A549 (cell line): ENCODE measurements around the gene TUBA1C. TPM values are rescaled to one million over a fixed set of nuclear protein-coding genes. Genes with fewer than 3 reads are reported as not detected.

Source experiments
- ATAC-seq, 2 experiments: fragments of 200-7000 bp in 1 of 2; fragments of >200 bp in 1 of 2; cut with Nextera tagmentation in 1 of 2; cut with Tn5 transposase in 1 of 2; 3 replicates each; pipeline versions ENCODE4 v1.8.0 to v1.9.1; 2018 to 2020; ENCODE audit warnings: mild to moderate bottlenecking in 1 of 2, moderate library complexity in 1 of 2
- CTCF ChIA-PET: fragments of 300-600 bp; sonication (Branson Sonifier 250); formaldehyde crosslinking; extraction: SDS; loops from one replicate; lab custom pipeline; 2021; ENCODE audit warnings: antibody characterized with exemption, inconsistent platforms; lab: Yijun Ruan, JAX
- POLR2A ChIA-PET: fragments of 350-600 bp; formaldehyde crosslinking; extraction: SDS; loops from one replicate; lab custom pipeline; 2021; ENCODE audit warnings: antibody characterized with exemption, inconsistent platforms; lab: Yijun Ruan, JAX
- DNase-seq, 2 experiments: peaks; one replicate each; pipeline versions ENCODE4 v3.0.0 to v3.0.0-alpha.2; 2011 to 2016; ENCODE audit warnings: low read depth in 1 of 2, low spot score in 1 of 2
- FAIRE-seq: peaks from 2 replicates; lab custom pipeline; 2011; peaks lifted over from hg19 to GRCh38; lab: Jason Lieb, UNC
- H3K27ac ChIP-seq, 2 experiments: fragments of >200 bp; sonication (Bioruptor Twin); formaldehyde crosslinking; 3 replicates each; pipeline ENCODE4 v1.5.1; 2016 to 2017
- H3K4me1 ChIP-seq: fragments of >200 bp; sonication (Bioruptor Twin); formaldehyde crosslinking; 3 replicates; pipeline ENCODE4 v1.6.1; 2016
- H3K4me2 ChIP-seq: fragments of >200 bp; sonication (Bioruptor Twin); formaldehyde crosslinking; 3 replicates; pipeline ENCODE4 v1.6.1; 2016
- H3K4me3 ChIP-seq: fragments of >200 bp; sonication (Bioruptor Twin); formaldehyde crosslinking; 3 replicates; pipeline ENCODE4 v1.5.1; 2016
- H3K9me3 ChIP-seq: fragments of >200 bp; sonication (Bioruptor Twin); formaldehyde crosslinking; 3 replicates; pipeline ENCODE4 v1.6.1; 2016
- BHLHE40 ChIP-seq: IDR thresholded peaks from 2 replicates; pipeline ENCODE4 v1.6.1; 2012; ENCODE audit warnings: low read depth, low read length, inconsistent platforms
- CBX2 ChIP-seq: fragments of 200-600 bp; sonication (generic); IDR thresholded peaks from 2 replicates; pipeline ENCODE4 v1.6.1; 2016; ENCODE audit warnings: low read depth, mild to moderate bottlenecking, borderline replicate concordance
- CEBPB ChIP-seq, 2 experiments: fragments of >200 bp in 1 of 2; sonication (Bioruptor Twin) in 1 of 2; formaldehyde crosslinking in 1 of 2; IDR thresholded peaks; 2 replicates each; pipeline ENCODE4 v1.6.1; 2012 to 2016
- CHD4 ChIP-seq: fragments of 200-600 bp; sonication (generic); IDR thresholded peaks from 2 replicates; pipeline ENCODE4 v1.6.1; 2016; ENCODE audit warnings: antibody characterized with exemption, mild to moderate bottlenecking, borderline replicate concordance
- EHF ChIP-seq: fragments of 250-450 bp; sonication (Bioruptor Pico); IDR thresholded peaks from 2 replicates; pipeline ENCODE4 v1.5.0; 2020; ENCODE audit warnings: mild to moderate bottlenecking
- EP300 ChIP-seq, 2 experiments: fragments of >200 bp; sonication (Bioruptor Twin); formaldehyde crosslinking; IDR thresholded peaks; 2 replicates in 1 of 2; 3 replicates in 1 of 2; pipeline ENCODE4 v1.6.1; 2016 to 2017
- FOSB ChIP-seq: fragments of 250-450 bp; sonication (Bioruptor Pico); IDR thresholded peaks from 2 replicates; pipeline ENCODE4 v1.5.0; 2020; ENCODE audit warnings: mild to moderate bottlenecking, moderate library complexity
- FOSL2 ChIP-seq, 2 experiments: fragments of 450-650 bp in 1 of 2; fragments of >200 bp in 1 of 2; sonication (Bioruptor Twin) in 1 of 2; formaldehyde crosslinking; IDR thresholded peaks; 2 replicates each; pipeline versions ENCODE4 v1.5.0 to v1.6.1; 2016 to 2020; ENCODE audit warnings: mild to moderate bottlenecking in 1 of 2, moderate library complexity in 1 of 2
- FOXS1 ChIP-seq: fragments of 250-450 bp; sonication (Bioruptor Pico); IDR thresholded peaks from 2 replicates; pipeline ENCODE4 v1.5.0; 2020; ENCODE audit warnings: mild to moderate bottlenecking, moderate library complexity
- GATA3 ChIP-seq: IDR thresholded peaks from 2 replicates; pipeline ENCODE4 v1.6.1; 2012; ENCODE audit warnings: borderline replicate concordance
- HDAC2 ChIP-seq: fragments of 200-600 bp; sonication (generic); IDR thresholded peaks from 2 replicates; pipeline ENCODE4 v1.6.1; 2016
- HEYL ChIP-seq: fragments of 250-450 bp; sonication (Bioruptor Pico); IDR thresholded peaks from 2 replicates; pipeline ENCODE4 v1.8.0; 2021; ENCODE audit warnings: mild to moderate bottlenecking, moderate library complexity
- HOXA7 ChIP-seq: fragments of 250-450 bp; sonication (Bioruptor Pico); IDR thresholded peaks from 2 replicates; pipeline ENCODE4 v1.5.0; 2020; ENCODE audit warnings: mild to moderate bottlenecking, moderate library complexity
- HOXB13 ChIP-seq: fragments of 250-450 bp; sonication (Bioruptor Pico); IDR thresholded peaks from 2 replicates; pipeline ENCODE4 v1.5.0; 2020; ENCODE audit warnings: low read depth, mild to moderate bottlenecking, moderate library complexity
- JUN ChIP-seq, 2 experiments: fragments of >200 bp; sonication (Bioruptor Twin); formaldehyde crosslinking; IDR thresholded peaks; 2 replicates in 1 of 2; 3 replicates in 1 of 2; pipeline ENCODE4 v1.6.1; 2016 to 2017
- JUNB ChIP-seq: fragments of >200 bp; sonication (Bioruptor Twin); formaldehyde crosslinking; IDR thresholded peaks from 2 replicates; pipeline ENCODE4 v1.6.1; 2016
- KDM1A ChIP-seq: fragments of 200-600 bp; sonication (generic); IDR thresholded peaks from 2 replicates; pipeline ENCODE4 v1.6.1; 2016; ENCODE audit warnings: low read depth, mild to moderate bottlenecking
- MAFK ChIP-seq: fragments of 450-650 bp; IDR thresholded peaks from 2 replicates; pipeline ENCODE4 v1.6.1; 2014; ENCODE audit not compliant: partially characterized antibody
- MAZ ChIP-seq: fragments of 150-350 bp; IDR thresholded peaks from 2 replicates; pipeline ENCODE4 v1.6.1; 2014; ENCODE audit warnings: antibody characterized with exemption, low read depth, low read length, borderline replicate concordance
- MYC ChIP-seq: IDR thresholded peaks from 2 replicates; pipeline ENCODE4 v1.6.1; 2012; ENCODE audit warnings: mild to moderate bottlenecking, inconsistent platforms, low read length, improper control_type of control experiment, borderline replicate concordance
- NFE2L2 ChIP-seq: fragments of 150-350 bp; conservative IDR thresholded peaks from 2 replicates; pipeline ENCODE4 v1.6.1; 2014; ENCODE audit warnings: low read length
- POLR2A ChIP-seq: IDR thresholded peaks from 2 replicates; pipeline ENCODE4 v1.6.1; 2012; ENCODE audit warnings: mild to moderate bottlenecking, low read length
- RARB ChIP-seq: fragments of 250-450 bp; sonication (Bioruptor Pico); IDR thresholded peaks from 2 replicates; pipeline ENCODE4 v1.8.0; 2021; ENCODE audit warnings: mild to moderate bottlenecking, moderate library complexity
- RFX5 ChIP-seq: fragments of 450-650 bp; IDR thresholded peaks from 2 replicates; pipeline ENCODE4 v1.7.1; 2014; ENCODE audit warnings: antibody characterized with exemption, mild to moderate bottlenecking, moderate library complexity
- SMC3 ChIP-seq: fragments of >200 bp; sonication (Bioruptor Twin); formaldehyde crosslinking; IDR thresholded peaks from 3 replicates; pipeline ENCODE4 v1.6.1; 2018; ENCODE audit warnings: inconsistent platforms
- SREBF2 ChIP-seq: fragments of 450-650 bp; IDR thresholded peaks from 2 replicates; pipeline ENCODE4 v1.6.1; 2014; ENCODE audit warnings: mild to moderate bottlenecking, moderate library complexity
- TFCP2L1 ChIP-seq: fragments of 250-450 bp; sonication (Bioruptor Pico); IDR thresholded peaks from 2 replicates; pipeline ENCODE4 v1.5.0; 2021; ENCODE audit warnings: mild to moderate bottlenecking
- TP53 ChIP-seq: fragments of 250-450 bp; sonication (Bioruptor Pico); IDR thresholded peaks from 2 replicates; pipeline ENCODE4 v1.5.0; 2021; ENCODE audit warnings: mild to moderate bottlenecking, moderate library complexity
- ZFP36 ChIP-seq: fragments of 450-650 bp; IDR thresholded peaks from 2 replicates; pipeline ENCODE4 v1.6.1; 2014; ENCODE audit warnings: borderline replicate concordance; ENCODE audit not compliant: partially characterized antibody
- ZNF302 ChIP-seq: fragments of 250-450 bp; sonication (Bioruptor Pico); IDR thresholded peaks from 2 replicates; pipeline ENCODE4 v1.9.0; 2021; ENCODE audit warnings: inconsistent platforms, mild to moderate bottlenecking, moderate library complexity
- ZSCAN20 ChIP-seq: fragments of 250-450 bp; sonication (Bioruptor Pico); IDR thresholded peaks from 2 replicates; pipeline ENCODE4 v1.8.0; 2022; ENCODE audit warnings: mild to moderate bottlenecking, moderate library complexity
- WGBS: methylation state at CpG from one replicate; pipeline ENCODE4 v1.1.6; 2017; ENCODE audit errors: missing lambda C conversion rate; 5-methylcytosine and 5-hydroxymethylcytosine counted together
- polyA plus RNA-seq, 4 experiments: library from polyadenylated mRNA; depleted of rRNA in 3 of 4; stranded (reverse); fragments of >200 nt; fragmentation: RNase III in 1 of 4; extraction: RNeasy Plus Mini Kit Qiagen cat#74134 plus additional on column Dnase treatment in 1 of 4; gene quantifications; 2 replicates in 3 of 4; 3 replicates in 1 of 4; pipeline ENCODE4 v1.2.3, GENCODE V29; 2011 to 2017
- TF ChIP-seq, protein P1 (sequence below): fragments of 250-450 bp; sonication (Bioruptor Pico); IDR thresholded peaks from 2 replicates; pipeline ENCODE4 v1.5.0; 2021; ENCODE audit warnings: mild to moderate bottlenecking, moderate library complexity, borderline replicate concordance
- TF ChIP-seq, protein P2 (sequence below): fragments of >200 bp; sonication (Bioruptor Twin); formaldehyde crosslinking; IDR thresholded peaks from 2 replicates; pipeline ENCODE4 v1.6.1; 2016
- TF ChIP-seq, protein P3 (sequence below): IDR thresholded peaks from 2 replicates; pipeline ENCODE4 v1.6.1; 2012; ENCODE audit warnings: low read depth, borderline replicate concordance

TUBA1C gene
- polyA plus RNA-seq, 2 of the 4 experiments (the other 2 are of a cell fraction), result 1,183 to 1,656 TPM

DNA sequence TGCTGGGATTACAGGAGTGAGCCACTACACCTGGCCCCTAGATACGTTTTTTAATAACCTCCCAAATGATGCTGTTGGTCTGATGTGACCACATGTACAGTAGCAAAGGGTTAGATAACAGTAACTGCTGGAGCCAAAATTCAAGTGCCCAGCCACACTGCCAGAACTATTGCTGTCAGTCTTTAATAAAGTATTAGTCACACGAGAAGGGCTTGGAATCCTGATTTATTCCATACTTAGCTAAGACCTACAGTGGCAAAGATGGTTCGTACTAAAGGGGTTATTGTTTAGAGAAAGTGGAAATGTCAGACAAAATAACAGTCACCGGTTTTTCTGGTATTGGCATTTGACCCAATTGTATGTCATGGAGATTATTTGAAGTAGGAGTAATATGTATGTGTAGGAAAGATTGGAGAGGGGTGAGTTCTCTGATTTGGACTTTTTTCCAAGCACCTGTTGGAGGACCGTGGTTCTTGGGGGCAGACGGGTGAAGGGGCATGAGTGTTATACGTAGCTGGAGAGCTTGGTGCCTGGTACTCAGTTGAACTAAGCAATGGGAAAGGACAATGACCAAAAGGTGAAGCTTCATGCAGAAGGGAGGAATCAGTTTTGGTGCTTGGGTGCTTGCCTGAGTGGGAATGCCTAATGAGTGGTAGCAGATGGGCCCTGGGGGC lies 9.7 kb downstream of the TUBA1C start:
- CTCF ChIA-PET, result interaction anchor here (0.6 to 4.9 kb wide), 9 partner anchors 10 to 904 kb away, joined by 3 to 41 read pairs (median 4); no protein-coding TSS in a partner anchor
- 72% methylated on average over 7 of the region's 7 CpGs for WGBS
- ATAC-seq, result peak; percentile 4 to 15; a peak in 5 of 6 replicates
- no peaks in the 10 kb centered on the region for H3K9me3 ChIP-seq
- no peak for FAIRE-seq
- no peak overlapping the region for H3K4me2 ChIP-seq
- no peak for DNase-seq
- no peak for TF ChIP-seq NFE2L2
- no peak for TF ChIP-seq EP300 (IDR thresholded peaks at IDR 0.05)
- peak; percentile 58; the same call in 1 of the 2 replicates for TF ChIP-seq RARB (CRISPR knock-in tag)
- TF ChIP-seq EHF (CRISPR knock-in tag), result no peak
- 0 out of 2 replicates have a peak, but pooled peaks have one; percentile 73 for TF ChIP-seq HOXA7 (CRISPR knock-in tag)
- TF ChIP-seq JUN (IDR thresholded peaks at IDR 0.05), result peak in 1 of 2 experiments; percentile 27; a peak in 2 of 5 replicates
- no peak for TF ChIP-seq MYC
- no peak for TF ChIP-seq HDAC2
- no peak for TF ChIP-seq ZSCAN20 (CRISPR knock-in tag)
- no peak for TF ChIP-seq KDM1A
- peak; percentile 28; the same call in 1 of the 2 replicates for TF ChIP-seq TFCP2L1
- peak; percentile 92 for TF ChIP-seq FOSB (CRISPR knock-in tag)
- TF ChIP-seq MAZ, result no peak
- TF ChIP-seq FOXS1 (CRISPR knock-in tag), result no peak
- no peak overlapping the region for H3K4me3 ChIP-seq
- POLR2A ChIA-PET, result interaction anchor here (0.7 to 1.0 kb wide), 3 partner anchors 9 to 447 kb away, joined by 3 to 9 read pairs (median 9); no protein-coding TSS in a partner anchor
- H3K4me1 ChIP-seq, result peaks cover 16% of the 10 kb centered on the region
- no peak overlapping the region for H3K27ac ChIP-seq

DNA sequence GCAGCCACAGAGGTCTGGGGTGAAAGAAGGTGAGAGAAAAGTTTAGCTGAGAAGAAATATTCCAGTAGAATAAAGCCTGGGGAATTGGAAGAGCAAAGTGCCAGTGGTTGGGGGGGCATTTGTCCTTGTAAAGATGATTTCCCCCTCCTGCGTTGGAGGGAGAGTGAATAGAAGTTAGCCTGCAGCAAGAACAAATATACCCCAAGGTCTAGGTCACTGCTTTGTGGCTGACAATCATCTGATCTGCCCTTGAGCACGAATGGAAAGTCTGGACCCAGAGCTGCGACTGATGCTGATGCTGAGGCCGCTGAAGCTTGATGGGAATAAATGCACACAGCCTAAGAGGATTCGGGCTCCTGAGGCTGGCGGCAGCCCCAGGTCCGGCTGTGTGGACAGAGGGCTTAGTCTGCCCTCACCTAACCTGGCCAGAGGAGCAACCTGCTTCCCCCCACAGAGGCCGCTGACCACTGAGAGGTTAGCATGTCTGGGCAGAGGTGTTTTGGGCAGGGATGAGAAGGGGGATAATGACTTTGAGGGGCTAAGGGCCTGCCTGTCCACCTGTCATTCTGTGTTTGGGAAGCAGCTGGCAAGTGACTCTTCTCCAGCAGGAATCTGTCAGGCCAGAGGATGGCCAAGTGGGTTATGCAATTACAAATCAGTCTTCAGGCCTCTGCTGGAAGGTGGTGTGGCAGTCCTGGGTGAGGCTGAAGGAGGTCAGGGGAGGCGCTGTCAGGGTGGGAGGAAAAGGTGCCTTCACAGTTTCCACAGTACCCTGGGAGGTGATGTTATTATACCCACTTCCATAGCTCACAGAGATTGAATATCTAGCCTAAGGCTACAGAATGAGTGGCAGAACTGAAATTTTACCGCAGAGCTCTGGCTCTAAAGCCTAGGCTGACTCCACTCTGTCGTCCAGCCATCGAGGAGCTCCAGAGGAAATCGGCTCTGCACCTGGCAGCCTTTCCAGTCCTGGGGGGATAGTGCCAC lies 11.7 kb downstream of the TUBA1C start:
- POLR2A ChIA-PET, result interaction anchor here (1.3 kb wide), 1 partner anchor 11 kb away, joined by 3 read pairs; no protein-coding TSS in a partner anchor

DNA sequence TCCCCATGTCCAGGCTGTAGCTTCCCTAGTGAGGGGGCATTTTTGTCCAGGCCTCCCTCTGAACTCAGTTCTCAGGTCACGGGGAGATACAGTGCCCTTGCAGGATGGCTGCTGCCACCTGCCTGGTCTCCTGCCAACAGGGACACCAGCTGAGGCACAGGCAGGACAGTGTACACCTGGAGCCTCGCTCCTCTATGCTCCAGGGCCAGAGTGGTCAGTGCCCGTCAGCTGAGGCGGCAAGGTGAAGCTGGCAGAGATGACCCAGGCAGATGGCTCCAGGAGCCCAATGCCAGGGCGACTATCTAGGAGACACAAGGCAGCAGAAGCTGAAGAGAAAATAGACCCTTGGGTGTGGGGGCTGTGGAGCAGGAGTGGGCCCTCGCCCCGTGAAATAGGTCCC lies 12.6 kb downstream of the TUBA1C start:
- H3K4me3 ChIP-seq, result no peak overlapping the region
- ChIA-PET CTCF (interaction anchor here (0.5 to 4.9 kb wide), 9 partner anchors 9 to 1327 kb away, joined by 3 to 41 read pairs (median 7); partner anchors contain the start of gene PRPH), POLR2A (interaction anchor here (1.3 kb wide), 1 partner anchor 12 kb away, joined by 3 read pairs; no protein-coding TSS in a partner anchor)
- DNase-seq (no peak), ATAC-seq (peak; percentile 1; a peak in 2 of 6 replicates), FAIRE-seq (no peak)
- H3K4me1 ChIP-seq, result no peaks in the 10 kb centered on the region
- no peaks in the 10 kb centered on the region for H3K9me3 ChIP-seq
- no peak overlapping the region for H3K27ac ChIP-seq
- WGBS, result 91% methylated on average over 7 of the region's 7 CpGs
- no peak overlapping the region for H3K4me2 ChIP-seq
- TF ChIP-seq SREBF2 (no peak), RFX5 (no peak), GATA3 (no peak), ZSCAN20 (CRISPR knock-in tag) (no peak), POLR2A (no peak), HEYL (no peak), CBX2 (no peak), MAFK (no peak), FOSL2 (IDR thresholded peaks at IDR 0.05) (no peak), FOSL2 (CRISPR knock-in tag; IDR thresholded peaks at IDR 0.05) (no peak), TP53 (CRISPR knock-in tag) (no peak), FOSB (CRISPR knock-in tag) (no peak), SMC3 (no peak)
- TF ChIP-seq, protein P1, sequence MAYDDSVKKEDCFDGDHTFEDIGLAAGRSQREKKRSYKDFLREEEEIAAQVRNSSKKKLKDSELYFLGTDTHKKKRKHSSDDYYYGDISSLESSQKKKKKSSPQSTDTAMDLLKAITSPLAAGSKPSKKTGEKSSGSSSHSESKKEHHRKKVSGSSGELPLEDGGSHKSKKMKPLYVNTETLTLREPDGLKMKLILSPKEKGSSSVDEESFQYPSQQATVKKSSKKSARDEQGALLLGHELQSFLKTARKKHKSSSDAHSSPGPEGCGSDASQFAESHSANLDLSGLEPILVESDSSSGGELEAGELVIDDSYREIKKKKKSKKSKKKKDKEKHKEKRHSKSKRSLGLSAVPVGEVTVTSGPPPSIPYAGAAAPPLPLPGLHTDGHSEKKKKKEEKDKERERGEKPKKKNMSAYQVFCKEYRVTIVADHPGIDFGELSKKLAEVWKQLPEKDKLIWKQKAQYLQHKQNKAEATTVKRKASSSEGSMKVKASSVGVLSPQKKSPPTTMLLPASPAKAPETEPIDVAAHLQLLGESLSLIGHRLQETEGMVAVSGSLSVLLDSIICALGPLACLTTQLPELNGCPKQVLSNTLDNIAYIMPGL, result no peak
- TF ChIP-seq, protein P2, sequence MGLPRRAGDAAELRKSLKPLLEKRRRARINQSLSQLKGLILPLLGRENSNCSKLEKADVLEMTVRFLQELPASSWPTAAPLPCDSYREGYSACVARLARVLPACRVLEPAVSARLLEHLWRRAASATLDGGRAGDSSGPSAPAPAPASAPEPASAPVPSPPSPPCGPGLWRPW, result no peak

More for the DNA sequence above, 11.7 kb downstream of the TUBA1C start:
- DNase-seq (no peak), FAIRE-seq (no peak), ATAC-seq (peak; percentile 31 to 37)
- no peak for TF ChIP-seq BHLHE40
- TF ChIP-seq, protein P3, sequence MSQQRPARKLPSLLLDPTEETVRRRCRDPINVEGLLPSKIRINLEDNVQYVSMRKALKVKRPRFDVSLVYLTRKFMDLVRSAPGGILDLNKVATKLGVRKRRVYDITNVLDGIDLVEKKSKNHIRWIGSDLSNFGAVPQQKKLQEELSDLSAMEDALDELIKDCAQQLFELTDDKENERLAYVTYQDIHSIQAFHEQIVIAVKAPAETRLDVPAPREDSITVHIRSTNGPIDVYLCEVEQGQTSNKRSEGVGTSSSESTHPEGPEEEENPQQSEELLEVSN, result no peak
- TF ChIP-seq POLR2A, result no peak
- no peak for TF ChIP-seq CEBPB (IDR thresholded peaks at IDR 0.05)
- TF ChIP-seq ZNF302 (CRISPR knock-in tag), result no peak
- no peak for TF ChIP-seq HOXB13 (CRISPR knock-in tag)
- TF ChIP-seq MAFK, result no peak
- TF ChIP-seq CHD4, result no peak
- no peak for TF ChIP-seq JUNB
- no peak for TF ChIP-seq ZFP36
- Histone ChIP-seq H3K9me3 (no peaks in the 10 kb centered on the region), H3K4me1 (no peaks in the 10 kb centered on the region), H3K4me2 (no peak overlapping the region), H3K27ac (no peak overlapping the region), H3K4me3 (no peak overlapping the region)
- WGBS, result 80% methylated on average over 13 of the region's 13 CpGs
- CTCF ChIA-PET, result interaction anchor here (1.1 to 4.9 kb wide), 10 partner anchors 8 to 282 kb away, joined by 3 to 41 read pairs (median 8); partner anchors contain the start of gene PRPH
